Keratinocyte (primary cell): ENCODE data around the gene LMO7. TPM values are rescaled to one million over a fixed set of nuclear protein-coding genes. Genes with fewer than 3 reads are reported as not detected.

Source experiments
- DNase-seq: peaks from one replicate; pipeline ENCODE4 v3.0.0-alpha.2; 2011; ENCODE audit warnings: low read depth, missing footprints, low spot score
- FAIRE-seq: peaks from 2 replicates; lab custom pipeline; 2011; peaks lifted over from hg19 to GRCh38; lab: Jason Lieb, UNC
- H2AFZ ChIP-seq: 2 replicates; pipeline ENCODE4 v1.6.0; 2012; ENCODE audit warnings: low read length, control low read depth, inconsistent platforms; ENCODE audit not compliant: control insufficient read depth
- H3K27ac ChIP-seq: 2 replicates; pipeline ENCODE4 v1.5.1; 2011; ENCODE audit warnings: low read length; ENCODE audit not compliant: control insufficient read depth, insufficient read depth
- H3K27me3 ChIP-seq: 3 replicates; pipeline ENCODE4 v1.6.0; 2011; ENCODE audit warnings: low read length; ENCODE audit not compliant: control insufficient read depth, insufficient read depth; ENCODE audit errors: extremely low read depth
- H3K36me3 ChIP-seq, 2 experiments: 2 replicates in 1 of 2; 3 replicates in 1 of 2; pipeline ENCODE4 v1.5.1; 2011; ENCODE audit warnings: low read length in 2 of 2, mild to moderate bottlenecking in 1 of 2; ENCODE audit not compliant: control insufficient read depth in 2 of 2, insufficient read depth in 2 of 2; ENCODE audit errors: extremely low read depth in 1 of 2
- H3K4me1 ChIP-seq: 3 replicates; pipeline ENCODE4 v1.5.1; 2011; ENCODE audit warnings: low read length; ENCODE audit not compliant: control insufficient read depth, insufficient read depth; ENCODE audit errors: extremely low read depth
- H3K4me2 ChIP-seq: 3 replicates; pipeline ENCODE4 v1.6.0; 2011; ENCODE audit warnings: low read depth, low read length; ENCODE audit not compliant: control insufficient read depth, insufficient read depth; ENCODE audit errors: extremely low read depth
- H3K4me3 ChIP-seq, 3 experiments: fragments of 200-600 bp in 1 of 3; sonication (generic) in 1 of 3; 2 replicates in 2 of 3; 3 replicates in 1 of 3; pipeline ENCODE4 v1.5.1; 2011 to 2016; ENCODE audit warnings: low read length in 3 of 3, mild to moderate bottlenecking in 3 of 3, control low read depth in 2 of 3, inconsistent platforms in 1 of 3, low read depth in 1 of 3, mixed read lengths in 1 of 3, mixed run types in 1 of 3, moderate library complexity in 1 of 3; ENCODE audit not compliant: control insufficient read depth in 2 of 3, insufficient read depth in 2 of 3; ENCODE audit errors: extremely low read depth in 1 of 3
- H3K79me2 ChIP-seq: 2 replicates; pipeline ENCODE4 v1.6.0; 2012; ENCODE audit warnings: low read length; ENCODE audit not compliant: control insufficient read depth, insufficient read depth
- H3K9ac ChIP-seq: 3 replicates; pipeline ENCODE4 v1.6.0; 2011; ENCODE audit warnings: low read length; ENCODE audit not compliant: control insufficient read depth, insufficient read depth; ENCODE audit errors: extremely low read depth
- H3K9me1 ChIP-seq: 3 replicates; pipeline ENCODE4 v1.6.0; 2011; ENCODE audit warnings: low read length; ENCODE audit not compliant: control insufficient read depth, insufficient read depth; ENCODE audit errors: extremely low read depth
- H3K9me3 ChIP-seq: 2 replicates; pipeline ENCODE4 v1.5.1; 2012; ENCODE audit warnings: low read depth, low read length; ENCODE audit not compliant: control insufficient read depth
- H4K20me1 ChIP-seq: 3 replicates; pipeline ENCODE4 v1.6.0; 2011; ENCODE audit warnings: low read length; ENCODE audit not compliant: control insufficient read depth, insufficient read depth; ENCODE audit errors: extremely low read depth
- CTCF ChIP-seq, 3 experiments: IDR thresholded peaks in 1 of 3; conservative IDR thresholded peaks in 1 of 3; optimal IDR thresholded peaks in 1 of 3; 2 replicates in 2 of 3; 3 replicates in 1 of 3; pipeline versions ENCODE3 to v1.5.1; 2011; ENCODE audit warnings: low read length in 3 of 3, mild to moderate bottlenecking in 3 of 3, moderate library complexity in 2 of 3, control low read depth in 1 of 3, inconsistent platforms in 1 of 3; ENCODE audit not compliant: insufficient read depth in 2 of 3; ENCODE audit errors: extremely low read depth in 1 of 3
- EZH2 ChIP-seq: IDR thresholded peaks from one replicate; pipeline ENCODE4 v1.6.1; 2012; ENCODE audit warnings: inconsistent platforms, mild to moderate bottlenecking, low read length, moderate library complexity
- dilution Hi-C: fragments of 300-500 bp; cut with MboI; formaldehyde crosslinking; loops from one replicate; pipeline ENCODE4 v1.7.0; 2020; ENCODE audit warnings: low sequenced_read_pairs; ENCODE audit not compliant: extremely low pct_ligation_motif_present
- polyA plus RNA-seq, 5 experiments: library from polyadenylated mRNA; depleted of rRNA in 3 of 5; stranded (reverse) in 3 of 5; stranded (forward) in 1 of 5; unstranded in 1 of 5; fragments of >200 nt; gene quantifications; 1 replicate in 1 of 5; 2 replicates in 3 of 5; 3 replicates in 1 of 5; pipeline versions ENCODE4 v1.2.1 to v1.2.3, GENCODE V29; 2011 to 2012; ENCODE audit warnings: missing spikeins in 2 of 5, low read depth in 1 of 5, low replicate concordance in 1 of 5

The LMO7 gene
- polyA plus RNA-seq, 1 donor (not counting 4 experiments of a cell fraction or from before 2014, with no cell fraction given) = 8.9 TPM

DNA sequence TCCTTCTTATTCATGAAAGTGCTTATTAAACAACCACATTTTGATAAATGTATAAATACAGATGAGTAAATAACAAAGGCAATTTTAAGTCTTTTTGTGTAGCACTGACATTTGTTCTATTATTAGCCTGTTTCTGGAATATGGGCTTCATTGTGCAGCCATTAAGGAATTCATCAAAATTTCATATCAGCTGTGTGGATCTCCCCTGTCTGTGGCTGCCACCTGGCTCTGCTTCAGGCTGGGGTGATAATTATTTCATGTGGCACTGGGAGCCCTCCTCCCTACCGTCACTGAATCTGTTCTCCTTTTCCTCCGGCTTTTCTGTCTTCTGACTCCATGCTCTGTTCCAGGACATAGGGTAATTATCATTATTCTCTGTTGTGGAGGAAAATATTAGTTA, 57.1 kb downstream of the LMO7 start:
- no peaks in the 10 kb centered on the region for H3K4me1 ChIP-seq
- H2AFZ ChIP-seq = no peak overlapping the region
- no peaks in the 10 kb centered on the region for H3K79me2 ChIP-seq
- DNase-seq = no peak
- H3K4me2 ChIP-seq = no peak overlapping the region
- no peaks in the 10 kb centered on the region for H3K9me3 ChIP-seq
- H3K9me1 ChIP-seq = no peaks in the 10 kb centered on the region
- TF ChIP-seq EZH2 (no peak), CTCF (optimal IDR thresholded peaks at IDR 0.05 in 1 of 3, IDR thresholded peaks at IDR 0.05 in 1 of 3, conservative IDR thresholded peaks at IDR 0.05 in 1 of 3; ENCODE audit: extremely low read depth in 1 of 3, insufficient read depth in 2 of 3, low read length in 3 of 3) (no peak)
- dilution Hi-C loops = no loop called here
- H3K36me3 ChIP-seq = no peaks in the 10 kb centered on the region
- no peak overlapping the region for H3K9ac ChIP-seq
- no peaks in the 10 kb centered on the region for H3K27me3 ChIP-seq
- H3K27ac ChIP-seq = no peak overlapping the region
- H3K4me3 ChIP-seq = no peak overlapping the region
- H4K20me1 ChIP-seq = no peaks in the 10 kb centered on the region
- FAIRE-seq = no peak

DNA sequence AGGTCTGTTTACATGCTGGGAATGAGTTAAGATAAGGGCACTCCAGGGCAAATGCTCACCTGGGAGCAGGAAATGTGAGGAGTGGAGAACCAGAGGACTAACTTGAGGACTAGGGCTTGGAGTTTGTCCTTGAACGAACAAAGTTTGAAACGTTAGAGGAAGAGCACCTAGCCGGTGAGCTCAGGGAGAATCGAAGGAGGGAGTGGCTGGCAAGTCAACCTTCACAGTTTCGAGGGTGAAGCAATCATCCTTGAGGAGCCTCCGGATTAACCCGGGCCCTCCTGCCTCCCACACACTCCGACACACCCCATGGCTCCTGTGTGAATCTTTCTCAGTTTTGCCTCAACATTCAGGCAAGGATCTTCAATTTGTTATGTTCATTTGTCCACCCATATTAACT, 58.6 kb downstream of the LMO7 start:
- Histone ChIP-seq H3K9me1 (no peaks in the 10 kb centered on the region), H3K36me3 (no peaks in the 10 kb centered on the region), H3K9ac (no peak overlapping the region), H3K9me3 (no peaks in the 10 kb centered on the region), H3K27ac (no peak overlapping the region), H3K4me3 (no peak overlapping the region), H3K4me1 (no peaks in the 10 kb centered on the region), H2AFZ (no peak overlapping the region), H3K79me2 (no peaks in the 10 kb centered on the region), H3K4me2 (no peak overlapping the region), H3K27me3 (no peaks in the 10 kb centered on the region), H4K20me1 (no peaks in the 10 kb centered on the region)
- dilution Hi-C loops = no loop called here
- no peak for DNase-seq
- FAIRE-seq = no peak
- TF ChIP-seq CTCF (optimal IDR thresholded peaks at IDR 0.05 in 1 of 3, IDR thresholded peaks at IDR 0.05 in 1 of 3, conservative IDR thresholded peaks at IDR 0.05 in 1 of 3; ENCODE audit: extremely low read depth in 1 of 3, insufficient read depth in 2 of 3, low read length in 3 of 3) = no peak
- no peak for TF ChIP-seq EZH2
